ENCODE results near the gene SRPX2.
"Not testable (repeated sequence)": the region's sequence is repeated elsewhere in the genome, so short reads cannot be mapped to it uniquely, and the experiment has no call there.

Gene SRPX2

DNA sequence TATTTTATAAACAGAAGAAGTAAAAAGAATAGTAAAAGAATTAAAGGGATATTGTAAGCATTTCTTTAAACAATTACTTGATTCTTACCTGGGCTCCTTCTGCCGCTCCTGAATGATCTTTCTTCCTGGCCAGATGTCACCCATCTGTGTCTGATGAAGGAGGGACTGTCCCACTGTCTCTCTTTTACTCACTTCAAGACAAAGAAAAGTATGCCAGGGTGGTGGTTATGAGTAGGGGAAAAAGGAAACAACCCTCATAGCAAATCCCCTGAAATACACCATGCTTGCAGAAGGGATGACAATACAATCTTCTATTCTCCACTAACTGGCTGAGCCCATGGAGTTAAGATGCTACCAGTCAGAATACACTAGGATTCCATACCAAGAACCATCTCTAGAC, 56.8 kb downstream of the SRPX2 start:
- DNase-seq (ENCODE audit: low spot score), result no peak

DNA sequence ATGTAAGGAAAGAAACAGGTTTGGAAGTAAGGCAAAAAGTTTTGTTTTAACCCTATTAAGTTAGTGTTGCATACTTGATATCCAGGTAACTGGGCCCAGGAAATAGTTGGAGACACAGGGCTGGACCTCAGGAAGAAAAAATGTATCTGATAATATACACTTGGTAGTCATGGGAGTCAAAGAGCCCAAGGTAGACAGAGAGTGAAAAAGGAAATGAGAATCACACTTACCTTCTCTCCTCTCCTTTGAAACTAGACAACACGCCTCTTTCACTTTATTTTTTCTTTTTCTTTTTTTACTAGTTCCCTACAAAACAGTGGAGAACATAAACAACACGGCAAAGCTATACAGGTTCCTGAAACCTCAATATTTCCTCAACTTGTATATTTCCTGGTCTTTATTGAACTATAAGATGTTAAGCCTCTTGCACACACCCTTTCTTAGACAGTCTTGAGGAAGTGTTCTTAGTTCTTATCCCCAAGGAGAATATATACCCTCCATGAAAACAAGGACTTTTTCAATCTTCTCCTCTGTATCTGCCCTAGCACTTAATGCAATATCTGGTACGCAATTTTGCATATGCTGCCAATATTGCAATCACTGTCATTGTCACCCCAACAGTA, 60.7 kb downstream of the SRPX2 start:
- no peak for DNase-seq (ENCODE audit: low spot score)

DNA sequence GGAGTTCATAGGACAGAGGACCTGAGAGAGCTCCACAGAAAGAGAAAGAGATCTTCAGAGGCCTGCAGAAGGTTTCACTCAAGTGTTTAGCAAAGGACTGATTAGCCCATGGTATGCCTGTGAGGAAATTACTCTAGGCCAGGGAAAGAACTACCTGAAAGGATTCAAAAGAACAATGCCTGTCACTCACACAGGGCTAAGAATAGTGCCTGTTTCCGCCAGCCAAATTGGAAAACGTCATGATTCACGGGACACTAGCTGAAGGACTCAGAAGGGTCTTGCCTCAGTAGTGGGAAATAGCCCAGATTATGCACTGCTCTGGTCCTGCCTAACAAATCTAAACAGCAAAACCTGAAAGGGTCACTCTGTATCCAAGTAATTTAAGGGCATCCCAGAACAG, 66.8 kb downstream of the SRPX2 start:
- DNase-seq (ENCODE audit: low spot score), result no peak

DNA sequence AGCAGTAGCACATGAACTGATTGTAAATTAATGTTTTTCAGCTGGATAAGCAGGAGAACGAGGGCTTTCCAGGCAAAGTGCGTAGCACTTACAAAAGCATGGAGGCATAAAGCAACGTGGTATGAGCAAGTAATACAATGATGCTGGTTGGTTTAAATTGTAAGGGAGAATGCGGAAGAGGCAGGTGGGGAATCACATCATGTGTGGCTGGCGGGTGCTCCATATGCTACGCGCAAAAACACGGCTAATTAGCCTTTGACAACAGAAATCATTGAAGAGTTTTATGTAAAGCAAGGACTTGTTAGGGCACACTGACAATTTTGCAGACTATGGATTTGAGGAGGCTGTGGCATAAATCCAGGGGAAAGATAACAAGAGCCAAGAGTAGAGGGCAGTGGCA, 73.4 kb downstream of the SRPX2 start:
- DNase-seq (ENCODE audit: low spot score), result no peak

GRCh38 chrX:100719139-100719538, 75.1 kb downstream of the SRPX2 start:
- no peak for DNase-seq (ENCODE audit: low spot score)

DNA sequence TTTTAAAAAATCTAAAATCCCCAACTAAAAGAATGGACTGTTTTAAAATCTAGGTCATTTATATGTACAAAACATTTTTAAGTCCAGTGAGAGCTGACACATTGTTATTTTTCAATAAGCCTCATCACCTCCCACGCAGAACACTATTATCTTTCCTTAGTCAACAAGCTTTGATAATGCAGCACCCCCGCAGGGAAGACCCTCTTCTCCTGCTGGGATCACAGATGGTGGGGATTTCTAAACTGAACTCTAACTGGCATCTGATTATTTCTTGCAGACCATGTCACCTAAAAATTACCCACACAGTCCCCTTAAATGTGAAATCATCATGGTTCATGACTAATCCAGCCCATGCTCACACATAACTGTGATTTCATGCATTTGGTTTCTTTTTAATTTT, 76.3 kb downstream of the SRPX2 start:
- DNase-seq (ENCODE audit: low spot score), result no peak

DNA sequence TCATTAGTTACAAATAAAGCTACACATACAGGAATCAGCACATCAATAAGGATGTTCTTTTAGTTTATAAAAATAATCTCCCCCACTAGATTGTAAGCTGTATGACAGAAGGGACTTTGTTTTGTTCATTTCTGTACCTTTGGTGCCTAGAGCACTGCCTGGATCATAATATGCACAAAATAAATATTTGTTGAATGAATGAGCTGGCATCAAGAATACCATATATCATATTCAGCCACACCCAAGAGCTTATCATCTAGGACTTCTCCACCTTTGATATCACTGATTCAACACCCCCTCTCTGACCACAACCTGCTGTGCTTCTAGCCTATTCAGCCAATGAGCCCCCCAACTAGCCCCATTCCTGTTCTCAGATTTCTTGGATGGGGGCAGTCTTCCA, 77.3 kb downstream of the SRPX2 start:
- DNase-seq (ENCODE audit: low spot score), result no peak

DNA sequence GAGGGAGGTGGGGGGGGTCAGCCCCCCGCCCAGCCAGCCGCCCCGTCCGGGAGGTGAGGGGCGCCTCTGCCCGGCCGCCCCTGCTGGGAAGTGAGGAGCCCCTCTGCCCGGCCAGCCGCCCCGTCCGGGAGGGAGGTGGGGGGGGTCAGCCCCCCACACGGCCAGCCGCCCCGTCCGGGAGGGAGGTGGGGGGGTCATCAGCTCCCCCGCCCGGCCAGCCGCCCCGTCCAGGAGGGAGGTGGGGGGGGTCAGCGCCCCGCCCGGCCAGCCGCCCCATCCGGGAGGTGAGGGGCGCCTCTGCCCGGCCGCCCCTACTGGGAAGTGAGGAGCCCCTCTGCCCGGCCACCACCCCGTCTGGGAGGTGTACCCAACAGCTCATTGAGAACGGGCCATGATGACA, 80.0 kb downstream of the SRPX2 start:
- not testable (repeated sequence) for DNase-seq (ENCODE audit: low spot score)

All from HuH-7.5 (cell line).